ENCODE results near the gene HBD.

DNA sequence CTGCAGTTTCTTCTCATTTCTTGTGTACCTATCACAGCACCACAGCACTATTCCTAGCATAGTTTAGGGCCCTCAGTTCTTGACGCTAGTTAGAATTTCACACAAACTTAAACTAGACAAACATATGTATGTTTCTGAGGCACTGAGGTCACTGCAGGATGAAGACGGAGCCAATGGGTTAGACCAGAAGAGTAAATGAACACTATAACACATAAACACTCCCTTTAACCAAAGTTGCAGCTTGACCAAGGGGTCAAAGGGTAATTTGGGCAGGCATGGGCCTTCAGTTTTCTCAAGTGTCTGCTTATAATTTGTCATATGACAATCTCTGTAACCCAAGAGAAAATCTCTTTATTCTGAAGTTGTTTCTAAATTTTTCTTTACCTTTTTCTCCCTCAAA lies 48.3 kb upstream of the HBD start:
- TF ChIP-seq, protein P1, sequence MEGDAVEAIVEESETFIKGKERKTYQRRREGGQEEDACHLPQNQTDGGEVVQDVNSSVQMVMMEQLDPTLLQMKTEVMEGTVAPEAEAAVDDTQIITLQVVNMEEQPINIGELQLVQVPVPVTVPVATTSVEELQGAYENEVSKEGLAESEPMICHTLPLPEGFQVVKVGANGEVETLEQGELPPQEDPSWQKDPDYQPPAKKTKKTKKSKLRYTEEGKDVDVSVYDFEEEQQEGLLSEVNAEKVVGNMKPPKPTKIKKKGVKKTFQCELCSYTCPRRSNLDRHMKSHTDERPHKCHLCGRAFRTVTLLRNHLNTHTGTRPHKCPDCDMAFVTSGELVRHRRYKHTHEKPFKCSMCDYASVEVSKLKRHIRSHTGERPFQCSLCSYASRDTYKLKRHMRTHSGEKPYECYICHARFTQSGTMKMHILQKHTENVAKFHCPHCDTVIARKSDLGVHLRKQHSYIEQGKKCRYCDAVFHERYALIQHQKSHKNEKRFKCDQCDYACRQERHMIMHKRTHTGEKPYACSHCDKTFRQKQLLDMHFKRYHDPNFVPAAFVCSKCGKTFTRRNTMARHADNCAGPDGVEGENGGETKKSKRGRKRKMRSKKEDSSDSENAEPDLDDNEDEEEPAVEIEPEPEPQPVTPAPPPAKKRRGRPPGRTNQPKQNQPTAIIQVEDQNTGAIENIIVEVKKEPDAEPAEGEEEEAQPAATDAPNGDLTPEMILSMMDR (tag by site-specific recombination; IDR thresholded peaks at IDR 0.05) = no peak
- TF ChIP-seq, protein P2, sequence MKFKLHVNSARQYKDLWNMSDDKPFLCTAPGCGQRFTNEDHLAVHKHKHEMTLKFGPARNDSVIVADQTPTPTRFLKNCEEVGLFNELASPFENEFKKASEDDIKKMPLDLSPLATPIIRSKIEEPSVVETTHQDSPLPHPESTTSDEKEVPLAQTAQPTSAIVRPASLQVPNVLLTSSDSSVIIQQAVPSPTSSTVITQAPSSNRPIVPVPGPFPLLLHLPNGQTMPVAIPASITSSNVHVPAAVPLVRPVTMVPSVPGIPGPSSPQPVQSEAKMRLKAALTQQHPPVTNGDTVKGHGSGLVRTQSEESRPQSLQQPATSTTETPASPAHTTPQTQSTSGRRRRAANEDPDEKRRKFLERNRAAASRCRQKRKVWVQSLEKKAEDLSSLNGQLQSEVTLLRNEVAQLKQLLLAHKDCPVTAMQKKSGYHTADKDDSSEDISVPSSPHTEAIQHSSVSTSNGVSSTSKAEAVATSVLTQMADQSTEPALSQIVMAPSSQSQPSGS (tag by site-specific recombination; IDR thresholded peaks at IDR 0.05; ENCODE audit: low read depth) = no peak
- TF ChIP-seq, protein P3, sequence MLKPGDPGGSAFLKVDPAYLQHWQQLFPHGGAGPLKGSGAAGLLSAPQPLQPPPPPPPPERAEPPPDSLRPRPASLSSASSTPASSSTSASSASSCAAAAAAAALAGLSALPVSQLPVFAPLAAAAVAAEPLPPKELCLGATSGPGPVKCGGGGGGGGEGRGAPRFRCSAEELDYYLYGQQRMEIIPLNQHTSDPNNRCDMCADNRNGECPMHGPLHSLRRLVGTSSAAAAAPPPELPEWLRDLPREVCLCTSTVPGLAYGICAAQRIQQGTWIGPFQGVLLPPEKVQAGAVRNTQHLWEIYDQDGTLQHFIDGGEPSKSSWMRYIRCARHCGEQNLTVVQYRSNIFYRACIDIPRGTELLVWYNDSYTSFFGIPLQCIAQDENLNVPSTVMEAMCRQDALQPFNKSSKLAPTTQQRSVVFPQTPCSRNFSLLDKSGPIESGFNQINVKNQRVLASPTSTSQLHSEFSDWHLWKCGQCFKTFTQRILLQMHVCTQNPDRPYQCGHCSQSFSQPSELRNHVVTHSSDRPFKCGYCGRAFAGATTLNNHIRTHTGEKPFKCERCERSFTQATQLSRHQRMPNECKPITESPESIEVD (tag by site-specific recombination; IDR thresholded peaks at IDR 0.05) = no peak

Measured in HEK293 (cell line).